NCI-H460 (cell line): ENCODE data around the gene PSMB1. TPM values are rescaled to one million over a fixed set of nuclear protein-coding genes. Genes with fewer than 3 reads are reported as not detected.
"Not testable (repeated sequence)": the region's sequence is repeated elsewhere in the genome, so short reads cannot be mapped to it uniquely, and the experiment has no call there.

ENCODE experiments used
- DNase-seq: peaks from one replicate; pipeline ENCODE4 v3.0.0-alpha.2; 2016; ENCODE audit warnings: low read depth; ENCODE audit errors: extremely low read depth
- total RNA-seq: library from RNA; depleted of rRNA; stranded (reverse); fragments of >200 nt; shearing (Covaris generic); gene quantifications from 2 replicates; pipeline ENCODE4 v1.2.3, GENCODE V29; 2014; rRNA removed

The PSMB1 gene
- total RNA-seq, 1 experiment from 2014 or later, result 415 TPM

- no peak for DNase-seq
Observed at GRCh38 chr6:170504479-170504878, 48.6 kb downstream of the PSMB1 start.

DNA sequence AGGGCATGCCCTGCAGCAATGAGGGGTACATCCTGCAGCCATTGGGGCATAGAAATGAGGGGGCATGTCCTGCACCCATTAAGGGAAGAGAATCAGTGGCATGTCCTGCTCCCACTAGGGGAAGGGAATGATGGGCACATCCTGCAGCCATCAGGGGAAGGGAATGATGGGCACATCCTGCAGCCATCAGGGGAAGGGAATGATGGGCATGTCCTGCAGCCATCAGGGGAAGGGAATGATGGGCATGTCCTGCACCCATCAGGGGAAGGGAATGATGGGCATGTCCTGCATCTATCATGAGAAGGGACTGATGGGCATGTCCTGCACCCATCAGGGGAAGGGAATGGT lies 49.7 kb downstream of the PSMB1 start:
- no peak for DNase-seq

- DNase-seq, result not testable (repeated sequence)
Observed at GRCh38 chr6:170502733-170503413, 50.2 kb downstream of the PSMB1 start.

GRCh38 chr6:170502268-170502667 lies 50.8 kb downstream of the PSMB1 start:
- not testable (repeated sequence) for DNase-seq

- no peak for DNase-seq
Observed at GRCh38 chr6:170500955-170501590, 52.0 kb downstream of the PSMB1 start.

GRCh38 chr6:170497841-170498301 lies 55.2 kb downstream of the PSMB1 start:
- DNase-seq, result no peak

DNA sequence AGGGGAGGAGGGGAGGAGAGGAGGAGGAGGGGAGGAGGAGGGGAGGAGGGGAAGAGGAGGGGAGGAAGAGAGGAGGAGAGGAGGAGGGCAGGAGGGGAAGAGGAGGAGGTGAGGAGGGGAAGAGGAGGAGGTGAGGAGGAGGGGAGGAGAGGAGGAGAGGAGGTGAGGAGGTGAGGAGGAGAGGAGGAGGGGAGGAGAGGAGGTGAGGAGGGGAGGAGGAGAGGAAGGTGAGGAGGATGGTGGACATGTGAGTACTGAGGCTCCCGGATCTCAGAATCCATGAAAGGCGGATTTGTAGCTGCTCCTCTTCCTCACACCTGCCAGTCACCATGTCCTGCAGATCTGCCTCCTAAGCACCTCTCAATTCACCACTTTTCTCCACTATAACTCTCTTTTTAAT lies 59.8 kb downstream of the PSMB1 start:
- DNase-seq, result no peak

DNA sequence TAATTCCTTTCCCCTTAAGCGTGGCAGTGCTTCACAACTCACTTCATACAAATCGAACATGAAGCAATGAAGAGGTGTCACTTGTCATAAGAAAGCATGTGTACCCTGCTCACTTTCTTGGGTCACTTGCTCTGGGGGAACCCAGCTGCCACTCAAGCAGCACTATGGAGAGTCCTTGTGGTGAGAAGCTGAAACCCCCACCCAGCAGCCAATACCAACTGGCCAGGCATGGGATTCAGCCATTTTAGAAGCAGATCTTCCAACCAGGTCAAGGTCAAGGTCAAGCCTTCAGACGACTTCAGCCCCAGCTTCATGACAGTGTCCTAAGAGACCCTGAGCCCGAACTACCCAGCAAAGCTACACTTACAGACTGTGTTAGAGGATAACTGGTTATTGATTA lies 62.8 kb downstream of the PSMB1 start:
- no peak for DNase-seq

DNA sequence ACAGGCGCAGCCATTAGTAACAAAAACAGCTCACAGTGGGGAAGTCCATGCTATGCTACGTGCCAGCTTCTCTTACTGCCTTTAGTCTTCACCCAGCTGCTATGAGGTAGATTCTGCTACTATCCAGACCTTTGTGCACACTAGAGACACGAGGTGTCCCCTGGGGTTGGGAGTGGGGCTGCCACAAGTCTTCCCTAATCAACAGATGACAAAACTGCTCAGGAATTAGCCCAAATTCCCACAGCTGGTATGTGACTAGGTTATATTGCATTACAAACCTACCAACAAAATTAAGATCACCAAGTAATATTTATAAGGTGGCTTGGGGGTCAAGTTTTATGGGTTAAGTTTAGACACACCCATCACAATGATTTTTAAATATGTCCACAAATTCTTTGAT lies 63.3 kb downstream of the PSMB1 start:
- DNase-seq, result no peak

- DNase-seq, result no peak
Observed at GRCh38 chr6:170487707-170488329, 65.3 kb downstream of the PSMB1 start.

- DNase-seq, result no peak
Observed at GRCh38 chr6:170485159-170485558, 67.9 kb downstream of the PSMB1 start.

Other genes with a start within 250 kb of the PSMB1 start
- gene FAM120B, start 246.5 kb downstream of the PSMB1 start, total RNA-seq, result 5.2 and 6.0 TPM in 2 replicates
- gene TBP, start 1.1 kb upstream of the PSMB1 start, total RNA-seq, result 17.7 and 20.6 TPM in 2 replicates
- 119 and 140 TPM in 2 replicates for gene PDCD2, start 31.3 kb upstream of the PSMB1 start, total RNA-seq